Measurements from ENCODE around the gene RIMKLB. TPM values are rescaled to one million over a fixed set of nuclear protein-coding genes. Genes with fewer than 3 reads are reported as not detected.
"Not testable (repeated sequence)": the region's sequence is repeated elsewhere in the genome, so short reads cannot be mapped to it uniquely, and the experiment has no call there.

RIMKLB gene
- total RNA-seq, 2 donors from 2014 or later: 2.2 to 4.5 TPM

GRCh38 chr12:8788706-8789105 is 90.9 kb downstream of the RIMKLB start:
- ATAC-seq; DNase-seq (ENCODE audit: low spot score in 2 of 2); H3K9me3 Mint-ChIP-seq; H3K36me3 Mint-ChIP-seq; H3K27ac Mint-ChIP-seq: not testable (repeated sequence)

- H3K27ac Mint-ChIP-seq; ATAC-seq; H3K36me3 Mint-ChIP-seq; H3K9me3 Mint-ChIP-seq; DNase-seq (ENCODE audit: low spot score in 2 of 2): not testable (repeated sequence)
These were observed 91.7 kb downstream of the RIMKLB start for GRCh38 chr12:8789341-8790013.

DNA sequence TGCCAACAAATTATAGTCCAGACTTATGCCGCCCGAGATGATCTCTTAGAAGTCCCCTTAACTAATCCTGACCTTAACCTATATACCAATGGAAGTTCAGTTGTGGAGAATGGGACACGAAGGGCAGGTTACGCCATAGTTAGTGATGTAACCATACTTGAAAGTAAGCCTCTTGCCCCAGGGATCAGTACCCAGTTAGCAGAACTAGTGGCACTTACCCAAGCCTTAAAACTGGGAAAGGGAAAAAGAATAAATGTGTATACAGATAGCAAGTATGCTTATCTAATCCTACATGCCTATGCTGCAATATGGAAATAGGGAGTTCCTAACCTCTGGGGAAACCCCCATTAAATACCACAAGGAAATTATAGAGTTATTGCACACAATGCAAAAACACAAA is 95.4 kb downstream of the RIMKLB start:
- H3K9me3 Mint-ChIP-seq; DNase-seq (ENCODE audit: low spot score in 2 of 2); ATAC-seq; H3K27ac Mint-ChIP-seq; H3K36me3 Mint-ChIP-seq: not testable (repeated sequence)

DNA sequence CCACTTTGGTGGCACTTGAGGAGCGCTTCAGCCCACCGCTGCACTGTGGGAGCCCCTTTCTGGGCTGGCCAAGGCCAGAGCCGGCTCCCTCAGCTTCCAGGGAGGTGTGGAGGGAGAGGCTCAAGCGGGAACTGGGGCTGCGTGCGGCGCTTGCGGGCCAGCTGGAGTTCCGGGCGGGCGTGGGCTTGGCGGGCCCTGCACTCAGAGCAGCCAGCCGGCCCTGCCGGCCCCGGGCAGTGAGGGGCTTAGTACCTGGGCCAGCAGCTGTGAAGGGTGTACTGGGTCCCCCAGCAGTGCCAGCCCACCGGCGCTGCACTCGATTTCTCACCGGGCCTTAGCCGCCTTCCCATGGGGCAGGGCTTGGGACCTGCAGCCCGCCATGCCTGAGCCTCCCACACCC is 96.8 kb downstream of the RIMKLB start:
- DNase-seq (ENCODE audit: low spot score in 2 of 2); ATAC-seq; H3K9me3 Mint-ChIP-seq; H3K27ac Mint-ChIP-seq; H3K36me3 Mint-ChIP-seq: not testable (repeated sequence)

DNA sequence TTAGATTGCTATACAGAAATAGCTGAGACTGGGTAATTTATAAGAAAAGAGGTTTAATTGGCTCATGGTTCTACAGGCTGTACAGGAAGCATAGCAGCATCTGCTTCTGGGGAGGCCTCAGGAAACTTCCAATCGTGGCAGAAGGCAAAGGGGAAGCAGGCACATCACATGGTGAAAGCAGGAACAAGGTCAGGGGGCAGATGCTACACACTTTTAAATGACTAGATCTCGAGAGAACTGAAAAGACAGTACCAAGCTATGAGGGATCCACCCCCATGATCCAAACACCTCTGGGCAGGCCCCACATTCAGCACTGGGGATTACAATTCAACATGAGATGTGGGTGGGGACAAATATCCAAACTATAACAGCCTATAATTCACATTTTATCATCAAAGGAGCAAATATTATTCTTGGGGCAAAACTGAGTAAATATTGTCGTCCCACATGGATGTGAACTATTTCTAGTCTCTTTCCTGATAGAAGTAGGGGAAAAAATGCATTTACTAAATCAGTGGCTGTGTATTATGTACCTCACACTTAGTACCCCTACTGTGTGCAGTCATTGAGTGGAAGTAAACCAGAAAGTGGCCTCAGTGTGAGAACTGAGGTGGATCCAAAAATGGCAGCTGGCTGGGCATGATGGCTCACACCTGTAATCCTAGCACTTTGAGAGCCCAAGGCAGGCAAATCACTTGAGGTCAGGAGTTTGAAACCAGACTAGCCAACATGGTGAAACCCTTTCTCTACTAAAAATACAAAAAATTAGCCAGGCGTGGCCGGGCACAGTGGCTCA is 99.2 kb downstream of the RIMKLB start:
- H3K36me3 Mint-ChIP-seq: no peaks in the 10 kb centered on the region
- ATAC-seq (no peak), DNase-seq (ENCODE audit: low spot score in 2 of 2) (no peak)
- no peaks in the 10 kb centered on the region for H3K9me3 Mint-ChIP-seq
- no peak overlapping the region for H3K27ac Mint-ChIP-seq

GRCh38 chr12:8801213-8801612 is 103.4 kb downstream of the RIMKLB start:
- not testable (repeated sequence) for DNase-seq (ENCODE audit: low spot score in 2 of 2); H3K27ac Mint-ChIP-seq; H3K9me3 Mint-ChIP-seq; ATAC-seq; H3K36me3 Mint-ChIP-seq

DNA sequence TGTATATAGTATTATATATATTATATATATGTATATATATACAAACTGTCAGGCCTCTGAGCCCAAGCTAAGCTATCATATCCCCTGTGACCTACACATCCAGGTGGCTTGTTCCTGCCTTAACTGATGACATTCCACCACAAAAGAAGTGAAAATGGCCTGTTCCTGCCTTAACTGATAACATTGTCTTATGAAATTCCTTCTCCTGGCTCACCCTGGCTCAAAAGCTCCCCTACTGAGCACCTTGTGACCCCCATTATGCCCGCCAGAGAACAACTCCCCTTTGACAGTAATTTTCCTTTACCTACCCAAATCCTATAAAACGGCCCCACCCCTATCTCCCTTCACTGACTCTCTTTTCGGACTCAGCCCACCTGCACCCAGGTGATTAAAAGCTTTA is 107.0 kb downstream of the RIMKLB start:
- H3K36me3 Mint-ChIP-seq; ATAC-seq; DNase-seq (ENCODE audit: low spot score in 2 of 2); H3K9me3 Mint-ChIP-seq: not testable (repeated sequence)
- peak overlapping the region in 1 of 2 donors; percentile 41 for H3K27ac Mint-ChIP-seq

GRCh38 chr12:8805487-8805886 is 107.7 kb downstream of the RIMKLB start:
- not testable (repeated sequence) for DNase-seq (ENCODE audit: low spot score in 2 of 2); H3K27ac Mint-ChIP-seq; ATAC-seq; H3K36me3 Mint-ChIP-seq; H3K9me3 Mint-ChIP-seq

DNA sequence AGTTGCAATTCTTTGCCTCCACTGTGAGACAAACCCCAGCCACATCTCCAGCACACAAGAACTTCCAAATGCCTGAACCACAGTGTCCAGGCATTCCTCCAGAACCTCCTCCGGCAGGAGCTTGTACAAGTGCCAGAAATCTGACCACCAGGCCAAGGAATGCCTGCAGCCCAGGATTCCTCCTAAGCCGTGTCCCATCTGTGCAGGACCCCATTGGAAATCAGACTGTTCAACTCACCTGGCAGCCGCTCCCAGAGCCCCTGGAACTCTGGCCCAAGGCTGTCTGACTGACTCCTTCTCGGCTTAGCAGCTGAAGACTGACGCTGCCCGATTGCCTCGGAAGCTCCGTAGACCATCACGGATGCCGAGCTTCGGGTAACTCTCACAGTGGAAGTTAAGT is 109.3 kb downstream of the RIMKLB start:
- not testable (repeated sequence) for H3K36me3 Mint-ChIP-seq; H3K27ac Mint-ChIP-seq; H3K9me3 Mint-ChIP-seq; DNase-seq (ENCODE audit: low spot score in 2 of 2); ATAC-seq

GRCh38 chr12:8810112-8810511 is 112.3 kb downstream of the RIMKLB start:
- not testable (repeated sequence) for DNase-seq (ENCODE audit: low spot score in 2 of 2); ATAC-seq; H3K9me3 Mint-ChIP-seq; H3K36me3 Mint-ChIP-seq; H3K27ac Mint-ChIP-seq

- no peak for DNase-seq (ENCODE audit: low spot score in 2 of 2)
- H3K9me3 Mint-ChIP-seq: no peaks in the 10 kb centered on the region
- H3K36me3 Mint-ChIP-seq: no peaks in the 10 kb centered on the region
- ATAC-seq: no peak
- H3K27ac Mint-ChIP-seq: no peak overlapping the region
These were observed 116.0 kb downstream of the RIMKLB start for GRCh38 chr12:8813572-8814357.

DNA sequence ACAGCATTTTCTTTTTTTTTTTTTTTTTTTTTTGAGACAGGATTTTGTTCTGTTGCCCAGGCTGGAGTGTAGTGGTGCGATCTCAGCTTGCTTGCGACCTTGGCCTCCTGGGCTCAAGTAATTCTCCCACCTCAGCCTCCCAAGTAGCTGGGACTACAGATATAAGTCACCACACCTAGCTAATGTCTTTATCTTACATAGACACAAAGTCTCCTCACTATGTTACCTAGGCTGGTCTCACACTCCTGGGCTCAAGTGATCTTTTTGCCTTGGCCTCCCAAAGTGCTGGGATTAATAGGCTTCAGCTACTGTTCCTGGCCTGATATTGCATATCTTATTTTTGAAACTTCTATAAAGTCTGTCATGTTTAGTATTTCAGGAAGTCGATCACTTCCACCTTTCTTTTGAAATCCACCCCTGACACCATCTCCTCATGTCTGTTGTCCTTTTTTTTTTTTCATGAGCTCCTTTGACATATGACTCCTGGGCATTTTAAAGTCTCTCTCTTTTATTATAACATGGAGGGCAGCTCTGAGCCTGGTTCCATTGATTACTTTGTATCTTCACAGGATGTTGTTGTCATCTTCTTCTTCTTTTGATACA is 118.8 kb downstream of the RIMKLB start:
- ATAC-seq: no peak
- H3K9me3 Mint-ChIP-seq: no peaks in the 10 kb centered on the region
- H3K27ac Mint-ChIP-seq: no peak overlapping the region
- no peaks in the 10 kb centered on the region for H3K36me3 Mint-ChIP-seq
- no peak for DNase-seq (ENCODE audit: low spot score in 2 of 2)

DNA sequence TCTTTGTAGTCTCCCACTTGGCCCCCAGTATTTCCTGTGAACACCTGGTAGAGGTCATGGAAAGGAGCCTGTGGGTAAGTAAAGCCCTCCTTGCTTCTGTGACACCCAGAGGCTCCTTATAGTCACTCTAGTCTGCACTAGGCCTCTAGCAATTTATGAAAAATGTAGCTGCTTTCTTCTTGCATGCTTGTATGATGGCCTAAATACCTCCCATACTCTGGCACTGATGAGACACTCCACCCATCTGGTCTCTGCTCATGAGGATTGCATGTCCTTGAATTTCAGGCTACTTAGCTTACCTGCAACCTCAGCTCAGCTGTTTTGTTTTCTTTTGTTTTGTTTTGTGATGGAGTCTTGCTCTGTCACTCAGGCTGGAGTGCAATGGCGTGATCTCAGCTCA is 120.1 kb downstream of the RIMKLB start:
- ATAC-seq (no peak), DNase-seq (ENCODE audit: low spot score in 2 of 2) (no peak)
- no peaks in the 10 kb centered on the region for H3K9me3 Mint-ChIP-seq
- H3K36me3 Mint-ChIP-seq: no peaks in the 10 kb centered on the region
- no peak overlapping the region for H3K27ac Mint-ChIP-seq

- ATAC-seq (no peak), DNase-seq (ENCODE audit: low spot score in 2 of 2) (no peak)
- no peaks in the 10 kb centered on the region for H3K36me3 Mint-ChIP-seq
- no peaks in the 10 kb centered on the region for H3K9me3 Mint-ChIP-seq
- no peak overlapping the region for H3K27ac Mint-ChIP-seq
These were observed 120.7 kb downstream of the RIMKLB start for GRCh38 chr12:8818526-8818925.

GRCh38 chr12:8819666-8819980 is 121.8 kb downstream of the RIMKLB start:
- Mint-ChIP-seq H3K36me3 (no peaks in the 10 kb centered on the region), H3K9me3 (no peaks in the 10 kb centered on the region), H3K27ac (no peak overlapping the region)
- ATAC-seq (no peak), DNase-seq (ENCODE audit: low spot score in 2 of 2) (no peak)

- not testable (repeated sequence) for DNase-seq (ENCODE audit: low spot score in 2 of 2); ATAC-seq; H3K9me3 Mint-ChIP-seq; H3K36me3 Mint-ChIP-seq; H3K27ac Mint-ChIP-seq
These were observed 123.1 kb downstream of the RIMKLB start for GRCh38 chr12:8820676-8821407.
